ENCODE results near the gene GAREM2.

GRCh38 chr2:26157580-26157979 is 15.3 kb upstream of the GAREM2 start:
- no peak for TF ChIP-seq CTCF (conservative IDR thresholded peaks at IDR 0.05; ENCODE audit: low read length)
- TF ChIP-seq EZH2phosphoT487 (IDR thresholded peaks at IDR 0.05; ENCODE audit: borderline replicate concordance, low read depth, low read length), result no peak
